DOHH2 (cell line): Measurements from ENCODE around the gene CCDC7.

ENCODE experiments used
- H3F3A ChIP-seq: fragments of 200-600 bp; sonication (generic), shearing (Covaris generic); 2 replicates; pipeline ENCODE4 v1.6.0; 2016; ENCODE audit warnings: antibody characterized with exemption, mild to moderate bottlenecking; ENCODE audit not compliant: control insufficient read depth, insufficient read depth
- H3K27ac ChIP-seq: fragments of 200-600 bp; sonication (generic); 2 replicates; pipeline ENCODE4 v1.5.1; 2014; ENCODE audit warnings: low read depth, mild to moderate bottlenecking, low read length, moderate library complexity
- H3K27me3 ChIP-seq: fragments of 200-600 bp; sonication (generic); 2 replicates; pipeline ENCODE4 v1.6.1; 2014; ENCODE audit warnings: mild to moderate bottlenecking, low read length, mixed read lengths; ENCODE audit not compliant: control insufficient read depth
- H3K36me3 ChIP-seq: fragments of 200-600 bp; sonication (generic); 2 replicates; pipeline ENCODE4 v1.6.1; 2014; ENCODE audit warnings: mild to moderate bottlenecking, low read length, moderate library complexity, mixed read lengths; ENCODE audit not compliant: control insufficient read depth
- H3K4me1 ChIP-seq: fragments of 200-600 bp; sonication (generic); 2 replicates; pipeline ENCODE4 v1.6.1; 2014; ENCODE audit warnings: mild to moderate bottlenecking, low read length, mixed read lengths; ENCODE audit not compliant: control insufficient read depth
- H3K4me2 ChIP-seq: fragments of 200-600 bp; sonication (generic); 2 replicates; pipeline ENCODE4 v1.6.0; 2014; ENCODE audit warnings: mild to moderate bottlenecking, low read length, moderate library complexity
- H3K4me3 ChIP-seq: fragments of 200-600 bp; sonication (generic); 2 replicates; pipeline ENCODE4 v1.5.1; 2014; ENCODE audit warnings: mild to moderate bottlenecking, low read length, mixed read lengths
- H3K79me2 ChIP-seq: fragments of 200-600 bp; sonication (generic); 2 replicates; pipeline ENCODE4 v1.6.1; 2014; ENCODE audit warnings: mild to moderate bottlenecking, low read length, mixed read lengths; ENCODE audit not compliant: control insufficient read depth
- H3K9me2 ChIP-seq: fragments of 200-600 bp; sonication (generic); replicated peaks from 2 replicates; pipeline ENCODE4 v1.6.1; 2014; ENCODE audit warnings: mild to moderate bottlenecking, low read length, mixed read lengths; ENCODE audit not compliant: control insufficient read depth
- H3K9me3 ChIP-seq: fragments of 200-600 bp; sonication (generic); 2 replicates; pipeline ENCODE4 v1.6.1; 2014; ENCODE audit warnings: antibody characterized with exemption, low read length, mixed read lengths; ENCODE audit not compliant: control insufficient read depth, insufficient read depth
- H4K20me1 ChIP-seq: fragments of 200-600 bp; sonication (generic); 2 replicates; pipeline ENCODE4 v1.6.0; 2014; ENCODE audit warnings: low read depth, mild to moderate bottlenecking, antibody characterized with exemption, low read length, moderate library complexity; ENCODE audit not compliant: control insufficient read depth, insufficient read depth
- EZH2phosphoT487 ChIP-seq: fragments of 200-600 bp; sonication (generic); IDR thresholded peaks from 2 replicates; pipeline ENCODE4 v1.6.1; 2017; ENCODE audit warnings: borderline replicate concordance, mild to moderate bottlenecking, antibody characterized with exemption, low read length, moderate library complexity, mixed read lengths
- TF ChIP-seq, protein P1 (sequence below): fragments of 200-600 bp; sonication (generic); IDR thresholded peaks from one replicate; pipeline ENCODE4 v1.5.1; 2014; ENCODE audit warnings: antibody characterized with exemption, mild to moderate bottlenecking, low read depth, low read length; ENCODE audit not compliant: poor library complexity, severe bottlenecking

The CCDC7 gene

DNA sequence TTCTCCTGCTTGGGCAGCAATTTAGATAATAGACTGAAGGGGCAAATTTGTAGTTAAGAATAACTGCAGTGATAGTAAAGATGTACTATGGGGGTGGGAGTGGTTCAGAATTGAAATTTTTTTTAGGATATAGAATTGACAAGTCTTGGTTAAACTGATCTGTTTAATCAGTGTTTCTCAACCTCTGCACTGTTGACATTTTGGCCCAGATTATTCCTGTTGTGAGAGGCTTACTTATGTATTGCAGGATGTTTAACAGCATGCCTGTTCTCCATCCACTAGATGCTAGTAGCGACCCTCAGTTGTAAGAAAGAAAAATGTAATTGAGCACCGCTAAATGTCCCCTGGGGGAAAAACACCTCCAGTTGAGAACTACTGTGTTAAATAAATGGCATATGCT, 176.5 kb downstream of the CCDC7 start:
- Histone ChIP-seq H3K9me2 (no peaks in the 10 kb centered on the region), H3K79me2 (no peaks in the 10 kb centered on the region), H3K4me2 (no peak overlapping the region), H3F3A (no peaks in the 10 kb centered on the region), H3K36me3 (no peaks in the 10 kb centered on the region), H3K9me3 (no peaks in the 10 kb centered on the region; the same call in 1 of the 2 replicates), H3K4me1 (no peaks in the 10 kb centered on the region), H3K4me3 (no peak overlapping the region), H4K20me1 (no peaks in the 10 kb centered on the region), H3K27ac (no peak overlapping the region), H3K27me3 (no peaks in the 10 kb centered on the region)
- TF ChIP-seq EZH2phosphoT487 = no peak
- TF ChIP-seq, protein P1, sequence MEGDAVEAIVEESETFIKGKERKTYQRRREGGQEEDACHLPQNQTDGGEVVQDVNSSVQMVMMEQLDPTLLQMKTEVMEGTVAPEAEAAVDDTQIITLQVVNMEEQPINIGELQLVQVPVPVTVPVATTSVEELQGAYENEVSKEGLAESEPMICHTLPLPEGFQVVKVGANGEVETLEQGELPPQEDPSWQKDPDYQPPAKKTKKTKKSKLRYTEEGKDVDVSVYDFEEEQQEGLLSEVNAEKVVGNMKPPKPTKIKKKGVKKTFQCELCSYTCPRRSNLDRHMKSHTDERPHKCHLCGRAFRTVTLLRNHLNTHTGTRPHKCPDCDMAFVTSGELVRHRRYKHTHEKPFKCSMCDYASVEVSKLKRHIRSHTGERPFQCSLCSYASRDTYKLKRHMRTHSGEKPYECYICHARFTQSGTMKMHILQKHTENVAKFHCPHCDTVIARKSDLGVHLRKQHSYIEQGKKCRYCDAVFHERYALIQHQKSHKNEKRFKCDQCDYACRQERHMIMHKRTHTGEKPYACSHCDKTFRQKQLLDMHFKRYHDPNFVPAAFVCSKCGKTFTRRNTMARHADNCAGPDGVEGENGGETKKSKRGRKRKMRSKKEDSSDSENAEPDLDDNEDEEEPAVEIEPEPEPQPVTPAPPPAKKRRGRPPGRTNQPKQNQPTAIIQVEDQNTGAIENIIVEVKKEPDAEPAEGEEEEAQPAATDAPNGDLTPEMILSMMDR = no peak

DNA sequence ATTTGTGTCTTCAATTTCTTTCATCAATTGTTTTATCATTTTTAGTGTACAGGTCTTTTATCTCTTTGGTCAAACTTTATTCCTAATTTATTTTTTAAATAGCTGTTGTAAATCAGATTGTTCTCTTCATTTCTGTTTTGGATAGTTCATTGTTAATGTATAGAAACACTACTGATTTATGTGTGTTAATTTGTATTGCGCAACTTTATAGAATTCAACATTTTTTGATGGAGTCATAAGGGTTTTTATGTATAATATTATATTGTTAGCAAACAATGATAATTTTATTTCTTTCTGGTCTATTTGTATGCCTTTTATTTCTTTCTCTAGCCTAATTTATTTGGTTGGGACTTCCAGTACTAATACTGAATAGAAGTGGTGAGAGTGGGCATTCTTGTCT, 181.2 kb downstream of the CCDC7 start:
- no peaks in the 10 kb centered on the region for H3K36me3 ChIP-seq
- H3K27me3 ChIP-seq = no peaks in the 10 kb centered on the region
- no peaks in the 10 kb centered on the region; the same call in 1 of the 2 replicates for H3K9me3 ChIP-seq
- no peak overlapping the region for H3K4me2 ChIP-seq
- no peaks in the 10 kb centered on the region for H3K9me2 ChIP-seq
- H3K4me3 ChIP-seq = no peak overlapping the region
- no peaks in the 10 kb centered on the region for H4K20me1 ChIP-seq
- H3K79me2 ChIP-seq = no peaks in the 10 kb centered on the region
- no peaks in the 10 kb centered on the region for H3F3A ChIP-seq
- no peaks in the 10 kb centered on the region for H3K4me1 ChIP-seq
- H3K27ac ChIP-seq = no peak overlapping the region
- no peak for TF ChIP-seq EZH2phosphoT487

DNA sequence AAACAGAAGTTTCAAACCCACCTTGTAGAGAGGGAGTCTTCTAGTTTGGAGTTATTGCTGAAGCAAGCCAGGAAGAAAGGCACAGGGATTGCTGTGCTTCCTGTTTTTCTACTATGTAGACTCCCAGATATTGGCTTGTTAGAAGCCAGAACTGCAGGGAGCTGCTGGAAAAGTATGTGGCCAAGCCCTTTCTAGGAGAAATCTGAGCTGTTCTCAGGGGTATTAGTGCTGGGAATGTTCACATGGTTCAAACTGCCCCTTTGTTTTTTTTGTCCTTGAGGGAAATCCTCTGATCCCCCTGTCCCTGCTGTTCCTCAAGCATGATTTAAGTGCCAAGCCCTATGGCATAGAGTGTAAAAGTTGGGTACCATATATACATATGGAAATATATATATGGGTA, 184.0 kb downstream of the CCDC7 start:
- H3K9me2 ChIP-seq = no peaks in the 10 kb centered on the region
- no peak overlapping the region for H3K4me2 ChIP-seq
- H3K4me1 ChIP-seq = no peaks in the 10 kb centered on the region
- H3K79me2 ChIP-seq = no peaks in the 10 kb centered on the region
- H3K4me3 ChIP-seq = no peak overlapping the region
- no peaks in the 10 kb centered on the region for H3F3A ChIP-seq
- no peak overlapping the region for H3K27ac ChIP-seq
- no peak for TF ChIP-seq EZH2phosphoT487
- TF ChIP-seq, protein P1 = no peak
- H3K9me3 ChIP-seq = no peaks in the 10 kb centered on the region; the same call in 1 of the 2 replicates
- H3K36me3 ChIP-seq = no peaks in the 10 kb centered on the region
- no peaks in the 10 kb centered on the region for H4K20me1 ChIP-seq
- no peaks in the 10 kb centered on the region for H3K27me3 ChIP-seq

DNA sequence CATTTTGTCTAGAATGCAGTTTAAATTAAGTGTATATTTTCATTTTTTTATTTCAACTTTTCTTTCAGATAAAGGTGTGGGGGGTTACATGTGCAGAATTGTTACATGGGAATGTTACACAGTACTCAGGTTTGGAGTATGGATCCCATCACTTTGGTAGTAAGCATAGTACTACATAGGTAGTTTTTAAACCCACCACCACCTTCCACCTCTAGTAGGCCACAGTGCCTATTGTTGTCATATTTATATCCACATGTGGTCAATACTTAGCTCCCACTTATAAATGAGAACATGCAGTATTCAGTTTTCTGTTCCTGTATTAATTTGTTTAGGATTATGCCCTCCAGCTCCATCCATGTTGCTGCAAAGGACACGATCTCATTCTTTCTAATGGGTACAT, 200.6 kb downstream of the CCDC7 start:
- no peaks in the 10 kb centered on the region for H4K20me1 ChIP-seq
- TF ChIP-seq, protein P1 = peak; percentile 14
- TF ChIP-seq EZH2phosphoT487 = no peak
- no peaks in the 10 kb centered on the region for H3K4me1 ChIP-seq
- H3K27me3 ChIP-seq = no peaks in the 10 kb centered on the region
- H3K9me3 ChIP-seq = no peaks in the 10 kb centered on the region
- H3K9me2 ChIP-seq = no peaks in the 10 kb centered on the region
- no peaks in the 10 kb centered on the region for H3F3A ChIP-seq
- no peak overlapping the region for H3K4me2 ChIP-seq
- H3K4me3 ChIP-seq = no peak overlapping the region
- H3K36me3 ChIP-seq = no peaks in the 10 kb centered on the region
- H3K79me2 ChIP-seq = no peaks in the 10 kb centered on the region
- H3K27ac ChIP-seq = no peak overlapping the region
